ENCODE measurements around the gene ZBTB2. TPM values are rescaled to one million over a fixed set of nuclear protein-coding genes. Genes with fewer than 3 reads are reported as not detected.
"Not testable (repeated sequence)": the region's sequence is repeated elsewhere in the genome, so short reads cannot be mapped to it uniquely, and the experiment has no call there.

The ZBTB2 gene
- total RNA-seq, 1 experiment from 2014 or later: 20.3 TPM

DNA sequence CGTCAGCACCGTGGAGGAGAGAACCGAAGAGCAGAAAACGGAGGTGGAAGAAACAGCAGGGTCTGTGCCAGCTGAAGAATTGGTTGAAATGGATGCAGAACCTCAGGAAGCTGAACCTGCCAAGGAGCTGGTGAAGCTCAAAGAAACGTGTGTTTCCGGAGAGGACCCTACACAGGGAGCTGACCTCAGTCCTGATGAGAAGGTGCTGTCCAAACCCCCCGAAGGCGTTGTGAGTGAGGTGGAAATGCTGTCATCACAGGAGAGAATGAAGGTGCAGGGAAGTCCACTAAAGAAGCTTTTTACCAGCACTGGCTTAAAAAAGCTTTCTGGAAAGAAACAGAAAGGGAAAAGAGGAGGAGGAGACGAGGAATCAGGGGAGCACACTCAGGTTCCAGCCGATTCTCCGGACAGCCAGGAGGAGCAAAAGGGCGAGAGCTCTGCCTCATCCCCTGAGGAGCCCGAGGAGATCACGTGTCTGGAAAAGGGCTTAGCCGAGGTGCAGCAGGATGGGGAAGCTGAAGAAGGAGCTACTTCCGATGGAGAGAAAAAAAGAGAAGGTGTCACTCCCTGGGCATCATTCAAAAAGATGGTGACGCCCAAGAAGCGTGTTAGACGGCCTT is 41.6 kb downstream of the ZBTB2 start:
- H3K79me2 ChIP-seq (ENCODE audit: low read length): no peaks in the 10 kb centered on the region; the same call in 1 of the 2 replicates
- BruUV-seq (replicated peaks): no TSS peak
- POLR2A ChIA-PET (ENCODE audit: unreplicated experiment): no interaction called here
- H3K4me2 ChIP-seq (ENCODE audit: low read length): no peak overlapping the region
- H3K27me3 ChIP-seq (ENCODE audit: low read length): no peaks in the 10 kb centered on the region
- no peak overlapping the region for H3K9ac ChIP-seq (ENCODE audit: low read length)
- H3K9me3 ChIP-seq (ENCODE audit: low read length): no peaks in the 10 kb centered on the region
- intact Hi-C loops (cut with micrococcal nuclease): no loop called here
- no peaks in the 10 kb centered on the region for H3K4me1 ChIP-seq (ENCODE audit: insufficient read depth, low read length)
- H3K27ac ChIP-seq (ENCODE audit: low read length): no peak overlapping the region
- no peak overlapping the region for H3K4me3 ChIP-seq (ENCODE audit: low read length)
- H4K20me1 ChIP-seq (ENCODE audit: low read length): 0 out of 2 replicates have a peak, but pooled peaks cover 5% of the 10 kb centered on the region
- DNase-seq (no peak), ATAC-seq (no peak)
- H3K36me3 ChIP-seq (ENCODE audit: low read depth, low read length): peaks cover 12% of the 10 kb centered on the region; the same call in 1 of the 2 replicates
- TF ChIP-seq CTCF (conservative IDR thresholded peaks at IDR 0.05; ENCODE audit: low read depth, low read length): no peak
- TF ChIP-seq EZH2 (IDR thresholded peaks at IDR 0.05; ENCODE audit: low read length, unreplicated experiment): no peak
- no peak for TF ChIP-seq EZH2phosphoT487 (IDR thresholded peaks at IDR 0.05; ENCODE audit: borderline replicate concordance, low read length)
- H3F3A ChIP-seq (ENCODE audit: low read length, unreplicated experiment): no peaks in the 10 kb centered on the region
- H2AFZ ChIP-seq (ENCODE audit: low read length): no peak overlapping the region
- CTCF ChIA-PET: no interaction called here
- H3K9me2 ChIP-seq (replicated peaks; ENCODE audit: low read length): no peaks in the 10 kb centered on the region

DNA sequence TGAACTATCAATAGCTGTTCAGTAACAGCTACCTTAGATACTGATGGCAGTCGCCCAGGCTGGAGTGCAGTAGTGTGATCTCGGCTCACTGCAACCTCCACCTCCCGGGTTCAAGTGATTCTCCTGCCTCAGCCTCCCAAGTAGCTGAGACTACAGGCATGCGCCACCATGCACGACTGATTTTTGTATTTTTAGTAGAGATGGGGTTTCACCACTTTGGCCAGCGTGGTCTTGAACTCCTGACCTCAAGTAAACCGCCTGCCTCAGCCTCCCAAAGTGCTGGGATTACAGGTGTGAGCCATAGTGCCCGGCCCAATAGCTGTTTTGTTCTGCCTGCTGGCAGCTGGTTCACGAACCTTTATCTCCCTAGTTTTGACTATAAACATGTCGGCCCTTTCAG is 48.6 kb downstream of the ZBTB2 start:
- DNase-seq; H3K9ac ChIP-seq (ENCODE audit: low read length); H3K9me2 ChIP-seq (replicated peaks; ENCODE audit: low read length); CTCF ChIA-PET; BruUV-seq (replicated peaks); H3K4me1 ChIP-seq (ENCODE audit: insufficient read depth, low read length); H3K9me3 ChIP-seq (ENCODE audit: low read length); H3F3A ChIP-seq (ENCODE audit: low read length, unreplicated experiment); POLR2A ChIA-PET (ENCODE audit: unreplicated experiment); H2AFZ ChIP-seq (ENCODE audit: low read length); H3K27ac ChIP-seq (ENCODE audit: low read length); intact Hi-C loops (cut with micrococcal nuclease); H3K4me3 ChIP-seq (ENCODE audit: low read length); H3K27me3 ChIP-seq (ENCODE audit: low read length); H3K4me2 ChIP-seq (ENCODE audit: low read length); ATAC-seq: not testable (repeated sequence)
- Histone ChIP-seq H3K79me2 (ENCODE audit: low read length) (peaks cover 17% of the 10 kb centered on the region), H4K20me1 (ENCODE audit: low read length) (peaks cover 13% of the 10 kb centered on the region; the same call in 1 of the 2 replicates), H3K36me3 (ENCODE audit: low read depth, low read length) (peaks cover 24% of the 10 kb centered on the region; the same call in 1 of the 2 replicates)

DNA sequence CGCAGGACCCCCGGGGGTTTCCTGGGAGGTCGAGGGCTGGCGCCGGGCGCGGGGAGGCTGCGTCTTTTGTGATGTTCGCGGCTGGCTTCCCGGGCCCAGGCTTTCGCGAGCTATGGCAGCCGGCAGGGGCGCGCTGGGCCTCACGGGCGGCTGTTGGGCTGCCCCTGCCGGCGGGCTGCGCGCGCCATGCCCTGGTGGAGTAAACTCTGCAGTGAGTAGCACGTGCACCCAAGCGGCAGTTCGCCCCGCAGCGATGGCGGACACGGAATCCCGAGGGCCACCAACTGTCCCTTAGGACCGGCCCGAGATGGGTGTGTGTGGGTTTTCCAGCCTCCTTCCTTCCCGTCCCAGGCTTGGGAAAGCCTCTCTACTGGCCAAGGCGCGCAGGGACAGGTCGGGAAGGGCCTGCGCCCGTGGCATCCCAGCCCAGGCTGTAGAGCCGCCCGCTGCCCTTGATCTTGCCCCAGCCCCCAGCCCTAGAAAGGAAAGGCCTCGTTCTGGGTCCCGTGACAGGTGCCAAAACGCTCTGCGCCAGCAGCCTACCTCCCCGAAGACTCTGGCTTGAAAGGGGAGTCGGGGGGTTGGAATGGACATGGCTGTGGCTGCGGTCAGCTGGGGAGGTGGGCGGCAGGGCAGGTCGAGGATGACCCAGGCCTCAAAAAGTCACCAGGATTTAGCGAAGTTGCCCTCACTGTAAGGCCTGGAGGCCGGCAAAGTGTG is 49.7 kb downstream of the ZBTB2 start:
- H3K4me1 ChIP-seq (ENCODE audit: insufficient read depth, low read length): no peaks in the 10 kb centered on the region
- no peaks in the 10 kb centered on the region for H3K9me2 ChIP-seq (replicated peaks; ENCODE audit: low read length)
- H3K4me2 ChIP-seq (ENCODE audit: low read length): no peak overlapping the region
- H3K36me3 ChIP-seq (ENCODE audit: low read depth, low read length): peaks cover 20% of the 10 kb centered on the region; the same call in 1 of the 2 replicates
- no peak overlapping the region for H3K27ac ChIP-seq (ENCODE audit: low read length)
- TF ChIP-seq CTCF (conservative IDR thresholded peaks at IDR 0.05; ENCODE audit: low read depth, low read length): no peak
- TF ChIP-seq EZH2 (IDR thresholded peaks at IDR 0.05; ENCODE audit: low read length, unreplicated experiment): no peak
- no peak for TF ChIP-seq EZH2phosphoT487 (IDR thresholded peaks at IDR 0.05; ENCODE audit: borderline replicate concordance, low read length)
- H3K9ac ChIP-seq (ENCODE audit: low read length): no peak overlapping the region
- H2AFZ ChIP-seq (ENCODE audit: low read length): no peak overlapping the region
- H3K27me3 ChIP-seq (ENCODE audit: low read length): no peaks in the 10 kb centered on the region
- no peaks in the 10 kb centered on the region for H3F3A ChIP-seq (ENCODE audit: low read length, unreplicated experiment)
- peaks cover 16% of the 10 kb centered on the region; the same call in 1 of the 2 replicates for H4K20me1 ChIP-seq (ENCODE audit: low read length)
- no peak for DNase-seq
- no peak overlapping the region for H3K4me3 ChIP-seq (ENCODE audit: low read length)
- no peak for ATAC-seq
- no peaks in the 10 kb centered on the region for H3K9me3 ChIP-seq (ENCODE audit: low read length)
- no TSS peak for BruUV-seq (replicated peaks)
- ChIA-PET POLR2A (ENCODE audit: unreplicated experiment) (no interaction called here), CTCF (no interaction called here)
- H3K79me2 ChIP-seq (ENCODE audit: low read length): peaks cover 17% of the 10 kb centered on the region
- intact Hi-C loops (cut with micrococcal nuclease): no loop called here
